DOHH2 (cell line): ENCODE measurements around the gene ATP1A1.

Experiments used
- H3F3A ChIP-seq: fragments of 200-600 bp; sonication (generic), shearing (Covaris generic); 2 replicates; pipeline ENCODE4 v1.6.0; 2016; ENCODE audit warnings: antibody characterized with exemption, mild to moderate bottlenecking; ENCODE audit not compliant: control insufficient read depth, insufficient read depth
- H3K27ac ChIP-seq: fragments of 200-600 bp; sonication (generic); 2 replicates; pipeline ENCODE4 v1.5.1; 2014; ENCODE audit warnings: low read depth, mild to moderate bottlenecking, low read length, moderate library complexity
- H3K27me3 ChIP-seq: fragments of 200-600 bp; sonication (generic); 2 replicates; pipeline ENCODE4 v1.6.1; 2014; ENCODE audit warnings: mild to moderate bottlenecking, low read length, mixed read lengths; ENCODE audit not compliant: control insufficient read depth
- H3K36me3 ChIP-seq: fragments of 200-600 bp; sonication (generic); 2 replicates; pipeline ENCODE4 v1.6.1; 2014; ENCODE audit warnings: mild to moderate bottlenecking, low read length, moderate library complexity, mixed read lengths; ENCODE audit not compliant: control insufficient read depth
- H3K4me1 ChIP-seq: fragments of 200-600 bp; sonication (generic); 2 replicates; pipeline ENCODE4 v1.6.1; 2014; ENCODE audit warnings: mild to moderate bottlenecking, low read length, mixed read lengths; ENCODE audit not compliant: control insufficient read depth
- H3K4me2 ChIP-seq: fragments of 200-600 bp; sonication (generic); 2 replicates; pipeline ENCODE4 v1.6.0; 2014; ENCODE audit warnings: mild to moderate bottlenecking, low read length, moderate library complexity
- H3K4me3 ChIP-seq: fragments of 200-600 bp; sonication (generic); 2 replicates; pipeline ENCODE4 v1.5.1; 2014; ENCODE audit warnings: mild to moderate bottlenecking, low read length, mixed read lengths
- H3K79me2 ChIP-seq: fragments of 200-600 bp; sonication (generic); 2 replicates; pipeline ENCODE4 v1.6.1; 2014; ENCODE audit warnings: mild to moderate bottlenecking, low read length, mixed read lengths; ENCODE audit not compliant: control insufficient read depth
- H3K9me2 ChIP-seq: fragments of 200-600 bp; sonication (generic); replicated peaks from 2 replicates; pipeline ENCODE4 v1.6.1; 2014; ENCODE audit warnings: mild to moderate bottlenecking, low read length, mixed read lengths; ENCODE audit not compliant: control insufficient read depth
- H3K9me3 ChIP-seq: fragments of 200-600 bp; sonication (generic); 2 replicates; pipeline ENCODE4 v1.6.1; 2014; ENCODE audit warnings: antibody characterized with exemption, low read length, mixed read lengths; ENCODE audit not compliant: control insufficient read depth, insufficient read depth
- H4K20me1 ChIP-seq: fragments of 200-600 bp; sonication (generic); 2 replicates; pipeline ENCODE4 v1.6.0; 2014; ENCODE audit warnings: low read depth, mild to moderate bottlenecking, antibody characterized with exemption, low read length, moderate library complexity; ENCODE audit not compliant: control insufficient read depth, insufficient read depth
- CTCF ChIP-seq: fragments of 200-600 bp; sonication (generic); IDR thresholded peaks from one replicate; pipeline ENCODE4 v1.5.1; 2014; ENCODE audit warnings: antibody characterized with exemption, mild to moderate bottlenecking, low read depth, low read length; ENCODE audit not compliant: poor library complexity, severe bottlenecking
- EZH2phosphoT487 ChIP-seq: fragments of 200-600 bp; sonication (generic); IDR thresholded peaks from 2 replicates; pipeline ENCODE4 v1.6.1; 2017; ENCODE audit warnings: borderline replicate concordance, mild to moderate bottlenecking, antibody characterized with exemption, low read length, moderate library complexity, mixed read lengths

The ATP1A1 gene

GRCh38 chr1:116329524-116330341, 43.3 kb upstream of the ATP1A1 start:
- Histone ChIP-seq H3K27me3 (no peaks in the 10 kb centered on the region), H3K9me2 (no peaks in the 10 kb centered on the region), H3K4me1 (peaks cover 100% of the 10 kb centered on the region), H3K4me2 (peak overlapping the region; percentile 72), H3K36me3 (peaks cover 3% of the 10 kb centered on the region; the same call in 1 of the 2 replicates), H3K4me3 (peak overlapping the region; percentile 57), H3K9me3 (no peaks in the 10 kb centered on the region), H4K20me1 (no peaks in the 10 kb centered on the region), H3K79me2 (no peaks in the 10 kb centered on the region), H3K27ac (peak overlapping the region; percentile 94), H3F3A (peaks cover 28% of the 10 kb centered on the region)
- TF ChIP-seq CTCF = no peak
- no peak for TF ChIP-seq EZH2phosphoT487

GRCh38 chr1:116330342-116330652, 42.7 kb upstream of the ATP1A1 start:
- Histone ChIP-seq H3K79me2 (no peaks in the 10 kb centered on the region), H3K36me3 (peaks cover 3% of the 10 kb centered on the region; the same call in 1 of the 2 replicates), H3K9me2 (no peaks in the 10 kb centered on the region), H3F3A (peaks cover 26% of the 10 kb centered on the region), H3K4me1 (peaks cover 98% of the 10 kb centered on the region), H3K4me2 (peak overlapping the region; percentile 72), H3K27ac (peak overlapping the region; percentile 94), H3K4me3 (peak overlapping the region; percentile 57), H3K27me3 (no peaks in the 10 kb centered on the region), H4K20me1 (no peaks in the 10 kb centered on the region), H3K9me3 (no peaks in the 10 kb centered on the region)
- TF ChIP-seq EZH2phosphoT487 (no peak), CTCF (no peak)

- Histone ChIP-seq H3K9me2 (no peaks in the 10 kb centered on the region), H3K27ac (peak overlapping the region; percentile 94)
Observed at GRCh38 chr1:116330846-116331245, 42.2 kb upstream of the ATP1A1 start.

More at GRCh38 chr1:116330846-116331245, 42.2 kb upstream of the ATP1A1 start:
- H3K79me2 ChIP-seq = no peaks in the 10 kb centered on the region
- H3K4me3 ChIP-seq = peak overlapping the region; percentile 57
- peaks cover 21% of the 10 kb centered on the region for H3F3A ChIP-seq
- H3K9me3 ChIP-seq = no peaks in the 10 kb centered on the region
- H3K4me1 ChIP-seq = peaks cover 92% of the 10 kb centered on the region
- H3K36me3 ChIP-seq = peaks cover 3% of the 10 kb centered on the region; the same call in 1 of the 2 replicates
- no peaks in the 10 kb centered on the region for H3K27me3 ChIP-seq
- no peaks in the 10 kb centered on the region for H4K20me1 ChIP-seq
- TF ChIP-seq CTCF (no peak), EZH2phosphoT487 (no peak)
- peak overlapping the region; percentile 72 for H3K4me2 ChIP-seq
